Ishikawa (cell line): ENCODE data around the gene ASB5.

ENCODE experiments used
- CEBPB ChIP-seq: IDR thresholded peaks from 2 replicates; pipeline ENCODE4 v1.6.1; 2012
- CREB1 ChIP-seq: IDR thresholded peaks from 2 replicates; pipeline ENCODE4 v1.6.1; 2012; ENCODE audit warnings: low read depth
- EGR1 ChIP-seq: IDR thresholded peaks from 2 replicates; pipeline ENCODE4 v1.6.1; 2012
- EP300 ChIP-seq: IDR thresholded peaks from 2 replicates; pipeline ENCODE4 v1.6.1; 2012; ENCODE audit warnings: borderline replicate concordance
- FOXM1 ChIP-seq: IDR thresholded peaks from 2 replicates; pipeline ENCODE4 v1.6.1; 2012; ENCODE audit warnings: low read depth, borderline replicate concordance
- MAX ChIP-seq: IDR thresholded peaks from 2 replicates; pipeline ENCODE4 v1.6.1; 2012
- NFIC ChIP-seq: IDR thresholded peaks from 2 replicates; pipeline ENCODE4 v1.6.1; 2012
- RAD21 ChIP-seq: IDR thresholded peaks from 2 replicates; pipeline ENCODE4 v1.6.1; 2012; ENCODE audit warnings: low read depth
- TAF1 ChIP-seq: IDR thresholded peaks from 2 replicates; pipeline ENCODE4 v1.6.1; 2012; ENCODE audit warnings: low read depth, mild to moderate bottlenecking
- TCF12 ChIP-seq: IDR thresholded peaks from 2 replicates; pipeline ENCODE4 v1.6.1; 2012; ENCODE audit warnings: low read depth
- TEAD4 ChIP-seq: IDR thresholded peaks from 2 replicates; pipeline ENCODE4 v1.6.1; 2012
- YY1 ChIP-seq: IDR thresholded peaks from 2 replicates; pipeline ENCODE4 v1.6.1; 2012; ENCODE audit warnings: low read depth
- ZBTB7A ChIP-seq: IDR thresholded peaks from 2 replicates; pipeline ENCODE4 v1.6.1; 2012; ENCODE audit warnings: low read depth
- TF ChIP-seq, protein P1 (sequence below): IDR thresholded peaks from 2 replicates; pipeline ENCODE4 v1.6.1; 2012; ENCODE audit warnings: low read depth, mild to moderate bottlenecking
- TF ChIP-seq, protein P2 (sequence below): IDR thresholded peaks from 2 replicates; pipeline ENCODE4 v1.6.1; 2012

The ASB5 gene, protein sequence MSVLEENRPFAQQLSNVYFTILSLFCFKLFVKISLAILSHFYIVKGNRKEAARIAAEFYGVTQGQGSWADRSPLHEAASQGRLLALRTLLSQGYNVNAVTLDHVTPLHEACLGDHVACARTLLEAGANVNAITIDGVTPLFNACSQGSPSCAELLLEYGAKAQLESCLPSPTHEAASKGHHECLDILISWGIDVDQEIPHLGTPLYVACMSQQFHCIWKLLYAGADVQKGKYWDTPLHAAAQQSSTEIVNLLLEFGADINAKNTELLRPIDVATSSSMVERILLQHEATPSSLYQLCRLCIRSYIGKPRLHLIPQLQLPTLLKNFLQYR

GRCh38 chr4:176268963-176269362, at the start of gene ASB5:
Gene ASB5, minus strand, starts transcription at chr4:176269222. Its CDS starts 114 bp downstream, at chr4:176269108.
- no peak for TF ChIP-seq TAF1
- TF ChIP-seq CREB1 = no peak
- TF ChIP-seq CEBPB = no peak
- no peak for TF ChIP-seq TEAD4
- TF ChIP-seq YY1 = no peak
- no peak for TF ChIP-seq RAD21
- TF ChIP-seq FOXM1 = no peak
- TF ChIP-seq NFIC = no peak
- TF ChIP-seq EP300 = no peak

DNA sequence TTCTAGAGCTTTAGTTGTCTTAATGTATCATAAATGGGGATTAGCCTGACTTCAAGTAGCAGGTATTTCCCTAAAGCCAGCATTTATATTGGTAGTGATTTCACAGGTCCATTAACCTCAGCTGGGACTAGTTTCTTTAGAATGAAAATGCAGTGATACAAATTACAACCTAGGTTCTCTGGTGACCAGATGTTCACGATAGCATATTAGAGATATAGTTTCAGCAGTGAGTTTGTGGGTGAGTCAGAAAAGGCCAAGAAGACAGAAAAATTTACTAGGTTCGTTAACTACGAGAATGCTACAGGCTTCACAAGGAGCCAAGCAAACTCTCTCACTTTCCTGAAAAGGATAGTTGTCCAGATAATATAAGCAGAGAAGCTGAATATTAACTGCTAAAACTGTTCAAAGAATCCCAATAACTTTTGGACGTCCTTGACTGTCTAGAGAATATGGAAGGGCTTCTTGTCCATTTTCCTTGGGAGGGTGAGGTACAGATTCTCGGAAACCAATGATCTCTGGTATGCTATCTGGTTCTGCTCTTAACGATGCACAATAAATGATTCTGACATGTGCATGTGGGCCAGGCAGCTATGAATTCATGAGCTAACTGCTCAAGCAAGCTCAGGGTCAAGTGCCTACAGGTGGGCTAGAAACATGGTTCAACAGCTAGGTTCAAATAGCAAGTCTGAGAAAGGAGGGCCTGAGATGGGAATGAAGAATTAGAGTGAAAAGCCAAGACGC, 44.7 kb upstream of the ASB5 start:
- TF ChIP-seq TCF12 (no peak), NFIC (no peak), MAX (no peak), FOXM1 (no peak), TAF1 (no peak), ZBTB7A (no peak)
- TF ChIP-seq, protein P1, sequence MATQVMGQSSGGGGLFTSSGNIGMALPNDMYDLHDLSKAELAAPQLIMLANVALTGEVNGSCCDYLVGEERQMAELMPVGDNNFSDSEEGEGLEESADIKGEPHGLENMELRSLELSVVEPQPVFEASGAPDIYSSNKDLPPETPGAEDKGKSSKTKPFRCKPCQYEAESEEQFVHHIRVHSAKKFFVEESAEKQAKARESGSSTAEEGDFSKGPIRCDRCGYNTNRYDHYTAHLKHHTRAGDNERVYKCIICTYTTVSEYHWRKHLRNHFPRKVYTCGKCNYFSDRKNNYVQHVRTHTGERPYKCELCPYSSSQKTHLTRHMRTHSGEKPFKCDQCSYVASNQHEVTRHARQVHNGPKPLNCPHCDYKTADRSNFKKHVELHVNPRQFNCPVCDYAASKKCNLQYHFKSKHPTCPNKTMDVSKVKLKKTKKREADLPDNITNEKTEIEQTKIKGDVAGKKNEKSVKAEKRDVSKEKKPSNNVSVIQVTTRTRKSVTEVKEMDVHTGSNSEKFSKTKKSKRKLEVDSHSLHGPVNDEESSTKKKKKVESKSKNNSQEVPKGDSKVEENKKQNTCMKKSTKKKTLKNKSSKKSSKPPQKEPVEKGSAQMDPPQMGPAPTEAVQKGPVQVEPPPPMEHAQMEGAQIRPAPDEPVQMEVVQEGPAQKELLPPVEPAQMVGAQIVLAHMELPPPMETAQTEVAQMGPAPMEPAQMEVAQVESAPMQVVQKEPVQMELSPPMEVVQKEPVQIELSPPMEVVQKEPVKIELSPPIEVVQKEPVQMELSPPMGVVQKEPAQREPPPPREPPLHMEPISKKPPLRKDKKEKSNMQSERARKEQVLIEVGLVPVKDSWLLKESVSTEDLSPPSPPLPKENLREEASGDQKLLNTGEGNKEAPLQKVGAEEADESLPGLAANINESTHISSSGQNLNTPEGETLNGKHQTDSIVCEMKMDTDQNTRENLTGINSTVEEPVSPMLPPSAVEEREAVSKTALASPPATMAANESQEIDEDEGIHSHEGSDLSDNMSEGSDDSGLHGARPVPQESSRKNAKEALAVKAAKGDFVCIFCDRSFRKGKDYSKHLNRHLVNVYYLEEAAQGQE = no peak
- TF ChIP-seq, protein P2, sequence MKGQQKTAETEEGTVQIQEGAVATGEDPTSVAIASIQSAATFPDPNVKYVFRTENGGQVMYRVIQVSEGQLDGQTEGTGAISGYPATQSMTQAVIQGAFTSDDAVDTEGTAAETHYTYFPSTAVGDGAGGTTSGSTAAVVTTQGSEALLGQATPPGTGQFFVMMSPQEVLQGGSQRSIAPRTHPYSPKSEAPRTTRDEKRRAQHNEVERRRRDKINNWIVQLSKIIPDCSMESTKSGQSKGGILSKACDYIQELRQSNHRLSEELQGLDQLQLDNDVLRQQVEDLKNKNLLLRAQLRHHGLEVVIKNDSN = no peak

GRCh38 chr4:176309772-176310171, 40.8 kb upstream of the ASB5 start:
- TF ChIP-seq YY1 = no peak
- TF ChIP-seq, protein P1 = no peak
- no peak for TF ChIP-seq RAD21
- TF ChIP-seq CREB1 = no peak
- TF ChIP-seq ZBTB7A = no peak
- TF ChIP-seq FOXM1 = no peak
- no peak for TF ChIP-seq EP300
- no peak for TF ChIP-seq NFIC
- TF ChIP-seq TEAD4 = no peak
- TF ChIP-seq TAF1 = no peak
- TF ChIP-seq TCF12 = no peak
- TF ChIP-seq MAX = no peak
- no peak for TF ChIP-seq CEBPB
- TF ChIP-seq, protein P2 = no peak
- TF ChIP-seq EGR1 = no peak

DNA sequence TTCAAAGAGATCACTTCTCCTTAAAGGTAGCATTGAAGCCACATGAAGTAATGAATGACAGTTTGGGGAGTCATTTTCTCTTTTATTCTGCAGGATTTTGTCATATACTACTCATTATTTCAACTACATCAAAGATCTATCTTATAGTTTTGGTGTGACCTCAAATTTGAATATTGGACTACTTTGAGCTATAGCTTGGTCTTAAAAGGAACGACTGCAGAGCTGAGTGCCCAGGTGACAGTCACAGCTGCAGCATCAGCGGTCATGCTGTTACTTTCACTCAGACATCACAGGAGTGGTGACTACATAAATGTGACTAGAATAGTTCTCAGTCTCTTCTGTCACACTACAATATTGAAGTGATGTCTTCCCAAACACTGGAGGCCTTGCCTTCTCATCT, 40.0 kb upstream of the ASB5 start:
- no peak for TF ChIP-seq MAX
- TF ChIP-seq TAF1 = no peak
- no peak for TF ChIP-seq FOXM1
- no peak for TF ChIP-seq CREB1
- no peak for TF ChIP-seq ZBTB7A
- TF ChIP-seq, protein P2 = no peak

- TF ChIP-seq ZBTB7A = no peak
- TF ChIP-seq MAX = no peak
- no peak for TF ChIP-seq RAD21
- TF ChIP-seq NFIC = no peak
- TF ChIP-seq TAF1 = no peak
- TF ChIP-seq TEAD4 = no peak
- TF ChIP-seq TCF12 = no peak
- TF ChIP-seq, protein P1 = no peak
- TF ChIP-seq CREB1 = no peak
- TF ChIP-seq EGR1 = no peak
- TF ChIP-seq, protein P2 = no peak
- TF ChIP-seq EP300 = no peak
- no peak for TF ChIP-seq FOXM1
- no peak for TF ChIP-seq YY1
Measured at GRCh38 chr4:176308441-176308840, 39.4 kb upstream of the ASB5 start.
